NCI-H2196 treated with DMSO at 0.1 percent for 48 hours (cell line): ENCODE results near the gene TULP4.
"Not testable (repeated sequence)": the region's sequence is repeated elsewhere in the genome, so short reads cannot be mapped to it uniquely, and the experiment has no call there.

Source experiments
- DNase-seq: peaks from one replicate; lab custom pipeline; 2025; ENCODE audit not compliant: unreplicated experiment; lab: John Stamatoyannopoulos, UW

TULP4 gene

DNA sequence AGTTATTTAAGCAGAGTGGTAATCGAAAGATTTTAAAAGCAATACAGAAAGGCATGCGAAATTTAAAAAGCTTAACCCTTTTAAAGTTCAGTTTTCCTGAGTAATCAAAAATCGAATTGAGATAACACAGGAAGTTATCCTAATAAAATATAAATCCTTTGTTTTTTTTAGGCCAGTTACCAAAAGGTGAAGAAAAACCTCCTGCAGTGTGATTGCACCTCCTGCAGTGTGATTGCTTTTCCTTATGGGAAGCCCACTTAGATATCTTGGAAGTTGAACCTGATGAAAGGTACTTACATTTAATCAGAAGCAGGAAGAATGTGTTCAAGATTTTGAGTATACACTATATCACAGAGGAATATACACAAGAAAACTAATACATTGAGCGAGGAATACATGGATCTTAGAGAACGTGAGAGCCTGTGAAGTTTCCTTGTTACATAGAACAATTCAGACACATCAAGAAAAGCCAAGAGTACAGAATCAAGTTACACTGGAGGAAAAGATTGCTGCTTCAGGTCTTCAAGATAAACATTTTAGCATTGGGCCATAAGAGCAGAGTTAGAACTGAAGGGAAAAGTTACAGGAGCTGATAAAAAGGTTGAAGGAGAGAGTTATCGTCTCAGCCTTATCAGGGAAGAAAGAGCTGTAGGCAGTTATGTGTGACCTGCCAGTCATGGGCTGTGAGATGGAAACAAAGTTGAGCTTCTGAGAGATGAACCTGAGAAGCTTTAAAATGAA is 240.0 kb downstream of the TULP4 start:
- no peak for DNase-seq

DNA sequence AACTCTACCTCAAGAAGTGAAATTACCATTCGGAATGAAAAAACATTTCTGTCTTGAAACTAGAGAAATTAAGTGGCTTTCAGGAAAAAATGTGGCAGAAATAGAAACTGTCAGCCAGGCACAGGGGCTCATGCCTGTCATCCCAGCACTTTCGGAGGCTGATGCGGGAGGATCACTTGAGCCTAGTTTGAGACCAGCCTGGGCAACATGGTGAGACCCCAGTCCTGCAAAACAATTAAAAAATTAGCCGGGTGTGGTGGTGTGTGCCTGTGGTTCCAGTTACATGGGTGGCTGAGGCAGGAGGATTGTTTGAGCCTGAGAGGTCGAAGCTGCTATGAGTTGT is 240.5 kb downstream of the TULP4 start:
- no peak for DNase-seq

DNA sequence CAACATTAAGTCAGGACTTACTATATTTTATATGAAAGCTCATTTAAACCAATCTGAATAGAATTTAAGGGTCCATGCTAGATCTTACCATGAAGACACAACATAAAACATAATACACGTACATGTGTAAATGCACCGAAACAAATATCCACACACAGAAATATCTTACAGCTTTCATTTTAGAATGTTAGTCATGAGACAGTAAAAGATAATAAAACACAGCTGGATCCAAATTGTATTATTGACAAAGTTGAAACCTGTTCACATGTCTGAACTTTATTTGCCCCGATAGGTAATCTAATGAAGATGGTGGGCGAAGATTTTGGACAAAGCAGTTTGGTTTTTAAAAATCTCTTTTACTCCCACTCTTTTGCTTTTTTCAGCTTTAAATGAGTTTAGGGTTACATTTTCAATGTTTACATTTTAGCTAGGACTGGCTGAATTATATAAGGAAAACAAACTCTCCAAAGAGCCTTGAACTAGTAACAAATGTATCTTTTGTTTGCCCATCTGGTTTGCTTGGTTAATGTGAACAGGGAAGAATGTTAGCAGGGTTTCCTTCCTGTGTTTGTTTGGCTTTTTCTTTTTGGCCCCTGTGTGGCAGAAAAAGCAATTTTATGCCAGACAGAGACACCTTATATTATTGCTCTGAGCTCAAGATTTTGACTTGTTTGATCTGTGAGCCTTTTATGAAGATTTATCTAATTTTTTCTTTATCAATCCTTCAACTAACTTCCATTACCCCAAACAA is 242.5 kb downstream of the TULP4 start:
- no peak for DNase-seq

DNA sequence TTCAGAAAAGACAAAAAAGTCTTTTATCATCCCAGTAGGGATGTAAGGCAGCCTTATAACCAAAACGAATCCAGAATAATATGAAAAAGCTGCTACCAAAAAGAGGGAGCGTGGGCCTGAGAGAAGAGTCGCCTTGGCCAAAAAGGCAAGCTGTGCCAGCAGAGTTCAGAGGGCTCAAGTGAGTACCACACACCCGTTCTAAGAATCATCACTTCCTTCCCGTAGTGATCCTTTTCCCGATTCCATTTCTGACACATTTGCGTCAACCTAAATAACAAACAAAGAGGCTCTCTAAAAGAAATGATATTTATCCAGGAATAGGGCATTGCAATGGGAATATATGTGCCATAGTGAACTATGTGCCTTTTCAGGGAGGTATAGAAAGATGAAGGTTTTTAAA is 243.8 kb downstream of the TULP4 start:
- no peak for DNase-seq

DNA sequence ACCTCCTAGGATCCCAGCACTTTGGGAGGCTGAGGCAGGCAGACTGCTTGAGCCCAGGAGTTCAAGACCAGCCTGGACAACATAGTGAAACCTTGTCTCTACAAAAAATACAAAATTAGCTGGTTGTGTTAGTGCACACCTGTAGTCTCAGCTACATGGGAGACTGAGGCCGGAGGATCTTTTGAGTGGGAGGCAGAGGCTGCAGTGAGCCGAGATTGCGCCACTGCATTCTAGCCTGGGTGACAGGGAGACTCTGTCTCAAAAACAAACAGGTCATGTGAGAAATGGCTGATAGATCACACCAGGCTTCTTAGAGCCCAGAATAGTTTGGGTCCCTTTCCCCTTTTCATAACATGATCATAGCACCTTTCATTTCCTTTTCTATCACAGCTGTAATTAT is 244.8 kb downstream of the TULP4 start:
- DNase-seq = not testable (repeated sequence)

DNA sequence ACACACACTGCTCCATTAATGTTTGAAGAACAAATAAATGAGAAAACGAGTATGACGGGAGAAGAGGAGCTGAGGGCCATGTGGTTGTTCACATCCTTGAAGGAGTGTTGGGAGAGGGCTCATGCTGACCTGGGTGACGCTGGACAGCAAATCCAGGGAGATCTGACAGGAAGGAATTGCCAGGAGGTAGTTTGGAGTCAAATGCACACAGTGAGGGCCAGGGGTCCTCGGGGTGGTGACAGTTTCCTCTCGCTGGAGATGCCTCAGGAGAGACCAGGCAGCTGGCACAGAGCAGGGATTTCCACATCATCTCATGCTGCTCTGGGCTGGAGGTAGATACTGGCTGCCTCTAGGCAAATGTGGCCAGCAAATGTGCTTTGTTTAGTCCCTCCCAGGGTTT is 245.7 kb downstream of the TULP4 start:
- DNase-seq = no peak

DNA sequence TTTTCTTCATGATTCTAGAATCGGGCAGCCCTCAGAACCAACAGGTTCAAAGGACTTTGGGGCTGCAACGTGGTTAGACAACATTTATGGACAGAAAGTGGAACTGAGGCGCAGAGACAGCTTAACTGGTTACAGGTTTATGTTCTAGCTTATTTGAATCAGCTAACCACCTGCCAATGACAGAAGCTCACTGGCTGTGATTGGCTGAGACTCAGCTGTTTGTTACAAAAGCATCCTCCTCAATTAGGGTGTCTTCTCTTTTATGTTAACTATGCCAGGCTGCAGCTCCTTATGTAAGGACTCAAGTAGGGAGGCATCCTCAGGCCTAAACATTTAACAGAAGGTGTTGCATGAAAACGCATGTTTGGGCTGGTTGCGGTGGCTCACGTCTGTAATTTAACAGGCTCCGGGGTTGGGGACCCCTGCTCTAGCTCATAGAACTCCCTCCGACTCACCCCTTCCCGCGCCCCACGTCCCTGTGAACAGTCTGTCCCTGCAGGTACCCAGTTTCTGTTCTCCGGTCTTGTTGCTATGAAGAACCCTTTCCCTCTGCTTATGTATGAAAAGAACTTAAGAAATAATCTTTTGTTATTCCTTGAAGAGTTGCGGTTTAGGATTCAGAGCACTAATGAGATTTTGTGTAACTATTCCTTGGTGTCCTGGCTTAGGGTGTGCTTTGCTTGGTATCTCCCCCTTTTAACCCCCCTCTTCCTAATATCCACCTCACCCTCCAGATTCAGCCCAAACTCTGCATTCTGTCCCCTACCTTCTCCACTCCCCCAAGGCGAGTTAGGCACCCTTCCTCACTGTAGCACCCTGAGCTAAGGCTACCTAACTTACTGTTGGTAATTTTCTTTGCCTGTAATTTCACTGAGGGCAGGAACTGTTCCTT is 246.4 kb downstream of the TULP4 start:
- no peak for DNase-seq

DNA sequence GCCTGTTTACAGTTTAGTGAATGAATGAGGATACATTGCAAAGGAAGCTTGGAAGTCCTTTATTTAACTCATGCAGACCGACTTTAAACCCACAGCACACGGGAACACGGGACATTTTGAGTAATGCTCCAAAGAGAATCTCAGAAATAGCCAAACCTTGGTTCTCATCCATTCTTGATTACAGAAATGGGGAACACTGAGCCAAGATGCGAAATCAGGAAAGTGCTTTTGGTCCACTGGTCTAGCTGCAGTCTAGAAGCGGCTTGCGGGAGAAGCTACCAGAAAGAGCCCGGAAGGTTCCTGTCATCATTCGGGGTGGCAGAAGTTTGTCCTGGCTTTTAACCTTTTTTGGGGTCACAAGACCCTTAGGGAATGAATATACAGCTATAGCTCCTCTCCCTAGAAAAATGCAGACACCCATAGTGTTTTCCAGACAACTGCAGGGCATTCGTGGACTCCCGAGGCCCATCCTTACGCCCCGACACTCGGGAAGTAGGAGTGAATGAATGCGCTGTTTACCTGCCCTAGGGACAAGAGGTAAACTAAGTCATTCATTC is 247.2 kb downstream of the TULP4 start:
- DNase-seq = no peak

DNA sequence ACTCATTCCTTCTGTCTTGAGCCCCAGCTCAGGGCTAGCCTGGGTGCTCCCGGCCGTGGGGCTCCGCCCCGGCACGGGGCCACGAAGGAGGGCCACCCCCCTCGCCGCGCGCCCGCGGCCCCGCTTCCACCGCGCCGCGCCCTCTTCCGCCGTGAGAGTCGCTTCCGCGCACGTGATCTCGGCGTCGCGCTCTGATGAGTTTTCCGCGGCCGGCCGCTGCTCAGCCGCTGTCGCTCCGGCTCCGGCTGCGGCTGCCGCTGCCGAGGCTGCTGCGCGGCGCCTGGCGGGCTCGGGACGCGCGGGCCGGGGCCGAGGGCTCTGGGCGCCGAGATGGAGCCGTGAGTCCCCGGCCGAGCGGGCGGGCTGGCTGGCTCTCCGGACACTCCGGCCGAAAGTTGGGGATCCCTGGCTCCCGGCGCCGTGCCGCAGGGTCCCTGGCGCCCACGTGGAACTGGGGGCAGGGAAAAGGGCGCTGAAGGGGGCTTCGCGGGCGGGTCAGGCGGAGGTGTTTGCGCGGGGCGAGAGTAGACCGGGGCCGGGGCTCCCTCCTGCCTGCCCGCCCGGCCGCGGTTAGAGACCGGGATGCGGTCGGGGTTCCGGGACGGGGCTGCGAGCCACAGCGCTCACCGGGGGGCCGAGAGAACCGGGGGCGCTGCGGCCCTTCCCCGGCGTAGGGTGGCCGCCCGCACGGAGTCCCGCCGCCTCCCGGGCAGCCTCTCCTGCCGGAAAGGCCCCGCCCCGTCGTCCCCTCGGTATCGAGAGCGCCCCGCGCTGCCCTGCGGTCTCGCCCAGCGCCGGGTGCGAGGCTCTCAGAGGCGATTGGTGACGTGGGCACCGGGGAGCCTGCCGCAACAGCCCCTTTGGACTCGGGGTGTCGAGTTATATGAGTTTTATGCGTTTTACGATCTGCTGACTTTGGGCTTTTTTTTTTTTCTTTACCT is 247.9 kb downstream of the TULP4 start, which contains the start of gene TMEM181:
TSS of gene TMEM181 (plus strand) at position 197 of the 941 bp plus-strand sequence. CDS start at position 331, 134 bp downstream.
- no peak for DNase-seq

DNA sequence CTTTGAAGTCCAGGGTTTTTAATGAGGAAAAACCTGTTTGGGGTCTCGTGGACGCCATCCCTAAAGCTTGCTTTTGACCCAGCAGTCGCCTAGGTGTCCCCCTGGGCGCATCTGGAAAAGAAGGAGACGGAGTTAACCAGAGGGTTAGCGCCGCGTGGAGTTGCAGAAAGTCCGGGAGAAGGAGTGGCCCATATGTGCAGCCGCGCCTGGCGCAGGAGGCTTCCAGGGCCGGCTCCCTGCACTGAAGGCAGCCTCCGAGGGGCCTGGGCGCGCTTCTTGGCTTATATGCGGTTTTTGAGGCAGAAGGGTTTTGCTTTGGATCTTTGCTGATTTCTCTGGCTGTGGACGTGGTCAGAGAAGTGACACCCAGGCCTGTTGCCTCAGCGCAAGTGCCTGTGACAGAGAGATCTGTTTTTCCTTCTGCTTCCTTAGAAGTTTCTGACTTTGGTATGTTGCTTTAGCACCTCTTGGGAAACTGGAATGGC is 248.6 kb downstream of the TULP4 start:
- no peak for DNase-seq
